Measurements from ENCODE around the gene SPDYE4.

SPDYE4 gene

DNA sequence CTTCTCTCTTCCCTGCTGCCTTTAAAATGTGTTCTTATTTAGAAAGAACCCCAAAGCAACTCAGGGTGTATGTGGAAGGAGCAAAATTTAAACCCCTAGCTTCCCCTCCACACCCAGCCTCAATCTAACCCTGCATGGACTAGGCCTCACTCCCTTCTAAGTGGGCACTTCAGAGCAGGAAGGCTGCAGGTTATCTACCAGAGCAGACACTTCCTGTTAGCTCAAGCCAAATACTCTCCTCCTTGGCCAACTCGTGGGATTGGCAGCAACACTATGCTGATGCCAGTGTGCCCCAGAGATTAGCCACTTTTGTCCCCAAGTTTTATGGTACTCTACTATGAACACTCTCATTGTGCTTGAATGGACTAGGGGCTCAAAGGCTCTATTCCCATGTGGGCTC lies 49.3 kb downstream of the SPDYE4 start:
- H2AFZ ChIP-seq (ENCODE audit: low read depth, low read length) = no peak overlapping the region
- H3K4me3 ChIP-seq (ENCODE audit: low read length) = no peak overlapping the region
- H3K9me3 ChIP-seq (ENCODE audit: low read length) = no peaks in the 10 kb centered on the region
- no peaks in the 10 kb centered on the region for H3K4me1 ChIP-seq (ENCODE audit: insufficient read depth, low read length)
- no peaks in the 10 kb centered on the region for H3K27me3 ChIP-seq (ENCODE audit: insufficient read depth, low read length)
- no peaks in the 10 kb centered on the region for H3K36me3 ChIP-seq (ENCODE audit: insufficient read depth, low read length)

DNA sequence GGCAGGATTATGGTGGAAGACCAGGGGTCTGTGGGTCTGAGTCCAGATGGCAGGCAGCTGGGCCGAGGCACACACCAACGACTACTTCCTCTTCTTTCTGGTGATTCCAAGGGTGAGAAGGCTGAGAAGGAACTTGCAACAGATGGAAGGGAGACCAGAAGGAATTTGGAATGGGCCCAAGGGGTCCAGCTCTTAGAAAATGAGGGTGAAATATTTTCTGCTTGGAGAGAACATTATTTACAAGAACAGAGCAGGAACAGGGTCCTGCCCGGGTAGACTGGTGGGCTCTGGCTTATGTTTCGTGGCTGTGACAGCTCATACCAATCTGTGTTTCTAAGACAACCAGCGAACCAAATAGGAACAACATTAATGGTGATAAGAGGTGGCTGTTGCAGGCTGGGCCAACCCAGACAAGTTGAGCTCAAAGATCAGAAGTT lies 50.3 kb downstream of the SPDYE4 start:
- no peaks in the 10 kb centered on the region for H3K27me3 ChIP-seq (ENCODE audit: insufficient read depth, low read length)
- no peak overlapping the region for H2AFZ ChIP-seq (ENCODE audit: low read depth, low read length)
- peaks cover 3% of the 10 kb centered on the region for H3K9me3 ChIP-seq (ENCODE audit: low read length)
- no peaks in the 10 kb centered on the region for H3K36me3 ChIP-seq (ENCODE audit: insufficient read depth, low read length)
- H3K4me3 ChIP-seq (ENCODE audit: low read length) = no peak overlapping the region
- no peaks in the 10 kb centered on the region for H3K4me1 ChIP-seq (ENCODE audit: insufficient read depth, low read length)

DNA sequence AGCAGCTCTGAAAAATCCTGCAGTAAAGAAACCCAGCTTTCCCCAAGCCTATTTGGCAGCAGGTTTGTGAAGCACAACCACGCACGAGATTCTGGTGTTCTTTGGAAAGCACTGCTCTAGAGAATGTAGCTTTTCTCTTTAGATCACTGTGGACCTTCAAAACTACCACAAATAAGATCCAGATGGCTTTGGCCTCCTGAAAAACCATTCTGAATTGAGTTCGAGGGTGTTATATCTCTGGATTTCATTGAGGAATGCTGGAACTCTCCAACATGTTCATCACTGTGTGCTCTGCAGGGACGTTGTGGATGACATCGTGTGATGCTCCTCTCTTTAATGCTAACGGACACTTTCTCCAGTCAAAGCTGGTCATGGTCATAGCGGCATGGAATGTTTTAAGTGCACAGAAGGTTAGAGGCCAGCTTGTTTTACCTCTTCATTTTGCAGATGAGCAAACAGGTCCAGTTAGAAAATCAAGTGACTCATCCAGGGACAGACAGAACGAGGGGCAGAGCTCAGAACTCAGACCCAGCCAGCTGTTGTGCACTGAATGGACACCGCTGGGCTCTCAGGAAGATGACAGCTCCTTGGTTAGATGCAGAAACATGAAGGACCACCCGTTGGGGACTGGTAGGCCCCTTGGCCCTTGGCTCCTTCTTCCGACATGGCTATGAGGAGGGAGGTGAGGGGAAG lies 50.9 kb downstream of the SPDYE4 start:
- Histone ChIP-seq H3K27me3 (ENCODE audit: insufficient read depth, low read length) (no peaks in the 10 kb centered on the region), H2AFZ (ENCODE audit: low read depth, low read length) (no peak overlapping the region), H3K9me3 (ENCODE audit: low read length) (peaks cover 5% of the 10 kb centered on the region), H3K36me3 (ENCODE audit: insufficient read depth, low read length) (no peaks in the 10 kb centered on the region), H3K4me1 (ENCODE audit: insufficient read depth, low read length) (no peaks in the 10 kb centered on the region), H3K4me3 (ENCODE audit: low read length) (no peak overlapping the region)

DNA sequence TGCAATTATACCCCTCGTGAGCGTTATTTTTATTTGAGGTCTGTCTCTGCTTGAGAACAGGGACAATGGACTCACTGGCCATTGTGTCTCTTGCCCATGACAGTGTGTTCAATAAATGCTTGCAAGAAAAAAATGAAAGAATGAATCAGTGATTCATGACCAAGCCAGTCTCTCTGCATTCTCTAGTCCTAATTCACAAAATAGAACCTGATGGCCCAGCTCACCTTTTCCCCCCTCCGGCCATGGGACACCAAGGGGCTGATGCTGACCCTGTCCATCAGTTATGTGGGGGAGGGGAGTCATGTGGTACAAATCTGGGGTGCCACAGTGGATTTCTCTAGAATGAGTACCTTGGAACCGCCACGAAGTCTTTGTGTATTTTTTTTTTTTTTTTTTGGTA lies 51.9 kb downstream of the SPDYE4 start:
- H3K27me3 ChIP-seq (ENCODE audit: insufficient read depth, low read length) = no peaks in the 10 kb centered on the region
- no peaks in the 10 kb centered on the region for H3K4me1 ChIP-seq (ENCODE audit: insufficient read depth, low read length)
- peaks cover 9% of the 10 kb centered on the region for H3K9me3 ChIP-seq (ENCODE audit: low read length)
- no peak overlapping the region for H2AFZ ChIP-seq (ENCODE audit: low read depth, low read length)
- H3K36me3 ChIP-seq (ENCODE audit: insufficient read depth, low read length) = no peaks in the 10 kb centered on the region
- no peak overlapping the region for H3K4me3 ChIP-seq (ENCODE audit: low read length)

DNA sequence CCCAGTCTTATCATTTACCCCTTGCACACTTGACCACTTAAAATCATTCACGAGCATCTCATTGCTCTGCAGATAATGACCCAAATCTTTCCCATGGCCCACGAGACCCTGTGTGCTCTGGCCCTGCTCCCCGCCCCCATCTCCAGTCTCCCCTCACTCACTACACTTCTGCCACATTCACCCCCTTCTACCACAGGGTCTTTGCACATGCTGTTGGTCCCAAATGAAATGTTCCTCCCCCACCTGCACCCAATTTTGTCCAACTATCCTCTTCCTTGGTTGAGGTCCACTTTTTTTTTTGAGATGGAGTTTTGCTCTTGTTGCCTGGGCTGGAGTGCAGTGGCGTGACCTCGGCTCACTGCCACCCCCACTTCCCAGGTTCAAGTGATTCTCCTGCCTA lies 52.9 kb downstream of the SPDYE4 start:
- no peaks in the 10 kb centered on the region for H3K36me3 ChIP-seq (ENCODE audit: insufficient read depth, low read length)
- no peak overlapping the region for H3K4me3 ChIP-seq (ENCODE audit: low read length)
- peaks cover 9% of the 10 kb centered on the region for H3K9me3 ChIP-seq (ENCODE audit: low read length)
- H3K27me3 ChIP-seq (ENCODE audit: insufficient read depth, low read length) = no peaks in the 10 kb centered on the region
- no peaks in the 10 kb centered on the region for H3K4me1 ChIP-seq (ENCODE audit: insufficient read depth, low read length)
- H2AFZ ChIP-seq (ENCODE audit: low read depth, low read length) = no peak overlapping the region

DNA sequence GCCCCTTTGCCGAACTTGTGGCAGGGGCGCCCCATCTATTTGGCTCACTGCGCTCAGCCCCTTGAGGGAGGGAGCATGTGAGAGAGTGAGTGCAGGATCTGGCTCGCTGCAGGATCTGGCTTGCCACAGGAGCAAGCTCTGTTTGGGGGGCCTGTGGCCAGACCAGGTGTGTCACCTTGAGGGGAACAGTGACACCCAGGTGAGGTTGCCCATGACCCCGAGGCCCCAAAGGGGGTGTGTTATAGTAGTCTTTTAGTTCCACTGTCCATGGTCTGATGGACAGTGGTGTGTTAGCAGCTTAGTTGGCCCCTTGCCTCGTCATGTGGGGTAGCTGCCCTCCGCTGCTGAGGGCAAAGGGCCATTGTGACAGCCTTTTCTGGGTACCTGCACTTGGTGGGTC lies 55.3 kb downstream of the SPDYE4 start:
- Histone ChIP-seq H3K4me1 (ENCODE audit: insufficient read depth, low read length) (peaks cover 13% of the 10 kb centered on the region), H3K9me3 (ENCODE audit: low read length) (peaks cover 9% of the 10 kb centered on the region), H3K4me3 (ENCODE audit: low read length) (no peak overlapping the region), H2AFZ (ENCODE audit: low read depth, low read length) (no peak overlapping the region), H3K27me3 (ENCODE audit: insufficient read depth, low read length) (no peaks in the 10 kb centered on the region), H3K36me3 (ENCODE audit: insufficient read depth, low read length) (no peaks in the 10 kb centered on the region)

DNA sequence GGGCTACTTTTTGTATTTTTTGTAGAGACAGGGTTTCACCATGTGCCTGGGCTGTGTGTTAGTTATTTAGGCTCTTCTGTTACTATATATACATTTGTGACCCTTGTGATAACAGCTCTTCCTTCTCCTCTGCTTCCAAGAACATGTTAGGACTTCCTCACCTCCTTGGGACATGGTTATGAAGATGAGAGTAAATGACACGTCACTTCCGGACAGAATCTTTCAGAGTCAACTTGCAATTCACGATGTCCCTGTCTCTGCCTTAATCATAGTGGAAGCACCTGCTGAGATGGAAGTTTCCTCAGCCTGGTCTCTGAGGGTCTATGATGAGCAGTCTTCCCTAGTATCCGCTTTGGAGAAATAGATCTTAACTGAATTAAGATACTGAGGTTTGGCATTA lies 56.6 kb downstream of the SPDYE4 start:
- no peaks in the 10 kb centered on the region for H3K36me3 ChIP-seq (ENCODE audit: insufficient read depth, low read length)
- H3K4me1 ChIP-seq (ENCODE audit: insufficient read depth, low read length) = peaks cover 26% of the 10 kb centered on the region
- no peak overlapping the region for H2AFZ ChIP-seq (ENCODE audit: low read depth, low read length)
- H3K27me3 ChIP-seq (ENCODE audit: insufficient read depth, low read length) = no peaks in the 10 kb centered on the region
- H3K9me3 ChIP-seq (ENCODE audit: low read length) = peaks cover 9% of the 10 kb centered on the region
- H3K4me3 ChIP-seq (ENCODE audit: low read length) = no peak overlapping the region

DNA sequence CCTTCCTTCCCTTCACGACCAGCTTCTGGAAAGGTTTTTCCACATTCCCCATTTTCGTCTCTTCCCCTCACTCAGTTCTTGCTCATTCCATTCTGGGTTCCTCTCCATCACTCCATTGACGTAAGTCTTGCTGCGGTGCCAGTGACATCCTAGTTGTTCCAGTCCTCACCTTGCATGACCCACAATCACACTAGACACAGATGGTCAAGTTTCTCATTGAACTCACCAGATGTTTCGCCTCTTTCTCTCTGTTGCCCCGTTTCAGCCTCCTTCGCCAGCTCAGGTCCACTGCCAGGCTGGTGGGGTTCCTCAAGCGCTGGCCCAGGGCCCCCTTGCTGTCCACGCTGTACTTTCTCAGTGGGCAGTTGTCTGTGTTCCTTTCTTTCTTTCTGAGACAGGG lies 57.1 kb downstream of the SPDYE4 start:
- peaks cover 9% of the 10 kb centered on the region for H3K9me3 ChIP-seq (ENCODE audit: low read length)
- no peak overlapping the region for H2AFZ ChIP-seq (ENCODE audit: low read depth, low read length)
- peaks cover 31% of the 10 kb centered on the region for H3K4me1 ChIP-seq (ENCODE audit: insufficient read depth, low read length)
- H3K36me3 ChIP-seq (ENCODE audit: insufficient read depth, low read length) = no peaks in the 10 kb centered on the region
- H3K4me3 ChIP-seq (ENCODE audit: low read length) = no peak overlapping the region
- H3K27me3 ChIP-seq (ENCODE audit: insufficient read depth, low read length) = no peaks in the 10 kb centered on the region
